Measurements from ENCODE around the gene BMP7. TPM values are rescaled to one million over a fixed set of nuclear protein-coding genes. Genes with fewer than 3 reads are reported as not detected.
A peak's percentile ranks its signal among the peaks of the same experiment; 100 is the strongest.

Gene BMP7
- total RNA-seq (1 to 10 TPM; 1.5 to 5.4 (median 3.5) TPM), polyA plus RNA-seq (1 to 10 TPM in 1 of 3 donors, under 1 TPM in 2; under 0.01 to 2.5 (median 0.69) TPM)

GRCh38 chr20:57266291-57267157 lies at the start of gene BMP7:
Gene BMP7 (minus strand): TSS chr20:57266641. CDS start chr20:57266122, 519 bp downstream.
- WGBS, 2 donors, result 2 to 3% methylated on average over 84 of the region's 84 CpGs
- TF ChIP-seq CTCF (IDR thresholded peaks at IDR 0.05), result no peak
- no peak for TF ChIP-seq POLR2A (IDR thresholded peaks at IDR 0.05)
- peak in 1 of 4 donors; percentile 15 for TF ChIP-seq POLR2AphosphoS5 (IDR thresholded peaks at IDR 0.05)
- intact Hi-C loops (cut with DNase I), result no loop called here
- DNase-seq, result no peak
- Histone ChIP-seq H3K27ac (peak within 1 kb of the TSS in 2 of 4 donors; percentile 12 to 17), H3K9me3 (no peaks in the 10 kb centered on the region), H3K4me3 (peak within 1 kb of the TSS; percentile 15 to 47 (median 40)), H3K4me1 (peaks cover 0 to 23% (median 22%) of the 10 kb centered on the region in 4 donors), H3K36me3 (no peaks in the 10 kb centered on the region), H3K27me3 (peaks cover 33 to 71% (median 56%) of the 10 kb centered on the region in 3 donors)

GRCh38 chr20:57315976-57316480 lies 49.6 kb upstream of the BMP7 start:
- 76 to 84% methylated on average over 8 of the region's 8 CpGs for WGBS, 2 donors
- DNase-seq, result no peak
- intact Hi-C loops (cut with DNase I), result no loop called here

GRCh38 chr20:57315083-57315975 lies 48.9 kb upstream of the BMP7 start:
- intact Hi-C loops (cut with DNase I), result no loop called here
- H3K9me3 ChIP-seq, result no peaks in the 10 kb centered on the region
- 76 to 80% methylated on average over 8 of the region's 8 CpGs for WGBS, 2 donors
- peaks cover 0 to 3% (median 0%) of the 10 kb centered on the region in 3 donors for H3K27me3 ChIP-seq
- no peaks in the 10 kb centered on the region for H3K36me3 ChIP-seq
- H3K27ac ChIP-seq, result no peak overlapping the region
- TF ChIP-seq CTCF (IDR thresholded peaks at IDR 0.05) (no peak), EP300 (IDR thresholded peaks at IDR 0.05) (no peak), POLR2AphosphoS5 (IDR thresholded peaks at IDR 0.05) (no peak), POLR2A (IDR thresholded peaks at IDR 0.05) (no peak)
- H3K4me3 ChIP-seq, result no peak overlapping the region
- DNase-seq, result no peak
- H3K4me1 ChIP-seq, result no peaks in the 10 kb centered on the region

More at GRCh38 chr20:57315976-57316480, 49.6 kb upstream of the BMP7 start:
- no peaks in the 10 kb centered on the region for H3K36me3 ChIP-seq
- peaks cover 0 to 3% (median 0%) of the 10 kb centered on the region in 3 donors for H3K27me3 ChIP-seq
- no peak for TF ChIP-seq CTCF (IDR thresholded peaks at IDR 0.05)
- TF ChIP-seq POLR2A (IDR thresholded peaks at IDR 0.05), result no peak
- no peaks in the 10 kb centered on the region for H3K4me1 ChIP-seq
- H3K27ac ChIP-seq, result no peak overlapping the region
- no peak overlapping the region for H3K4me3 ChIP-seq
- H3K9me3 ChIP-seq, result no peaks in the 10 kb centered on the region

DNA sequence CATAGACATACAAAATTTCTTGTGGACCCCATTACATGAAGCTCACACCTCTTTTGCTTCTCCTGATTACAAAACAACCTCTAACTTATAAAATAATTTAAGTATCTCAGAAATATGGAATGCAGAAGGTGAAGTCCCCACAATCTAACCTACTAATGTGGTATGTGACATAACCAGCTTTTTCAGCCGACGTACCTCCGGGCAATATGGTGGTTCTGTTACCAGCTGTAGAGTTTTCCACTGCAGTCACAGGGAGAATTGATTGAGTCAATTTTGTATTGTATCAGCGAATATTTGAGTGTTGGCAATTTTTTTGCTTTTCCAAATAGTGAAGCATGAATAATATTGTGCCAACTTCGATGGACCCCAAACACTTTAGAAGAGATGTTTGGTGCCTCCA lies 47.5 kb upstream of the BMP7 start:
- peaks cover 0 to 7% (median 0%) of the 10 kb centered on the region in 3 donors for H3K27me3 ChIP-seq
- TF ChIP-seq POLR2A (IDR thresholded peaks at IDR 0.05) (no peak), CTCF (IDR thresholded peaks at IDR 0.05) (no peak), POLR2AphosphoS5 (IDR thresholded peaks at IDR 0.05) (no peak), EP300 (IDR thresholded peaks at IDR 0.05) (no peak)
- WGBS, 2 donors, result 91 to 94% methylated on average over 5 of the region's 5 CpGs
- no peak for DNase-seq
- intact Hi-C loops (cut with DNase I), result no loop called here
- H3K36me3 ChIP-seq, result no peaks in the 10 kb centered on the region
- no peaks in the 10 kb centered on the region for H3K4me1 ChIP-seq
- H3K4me3 ChIP-seq, result no peak overlapping the region
- no peak overlapping the region for H3K27ac ChIP-seq
- no peaks in the 10 kb centered on the region for H3K9me3 ChIP-seq

All from sigmoid colon (tissue), 7 donors.